Stimulated activated CD8-positive, alpha-beta memory T cell treated with anti-CD3 and anti-CD28 coated beads, Interleukin-7, amount 100 ng/mL, for 48 hours (primary cell): ENCODE measurements around the gene ORC4.

ENCODE experiments used
- DNase-seq, 2 donors: peaks; one replicate each; pipeline ENCODE4 v3.0.0-alpha.2; 2020; ENCODE audit warnings: low read depth in 1 of 2; ENCODE audit errors: extremely low read depth in 1 of 2

The ORC4 gene

DNA sequence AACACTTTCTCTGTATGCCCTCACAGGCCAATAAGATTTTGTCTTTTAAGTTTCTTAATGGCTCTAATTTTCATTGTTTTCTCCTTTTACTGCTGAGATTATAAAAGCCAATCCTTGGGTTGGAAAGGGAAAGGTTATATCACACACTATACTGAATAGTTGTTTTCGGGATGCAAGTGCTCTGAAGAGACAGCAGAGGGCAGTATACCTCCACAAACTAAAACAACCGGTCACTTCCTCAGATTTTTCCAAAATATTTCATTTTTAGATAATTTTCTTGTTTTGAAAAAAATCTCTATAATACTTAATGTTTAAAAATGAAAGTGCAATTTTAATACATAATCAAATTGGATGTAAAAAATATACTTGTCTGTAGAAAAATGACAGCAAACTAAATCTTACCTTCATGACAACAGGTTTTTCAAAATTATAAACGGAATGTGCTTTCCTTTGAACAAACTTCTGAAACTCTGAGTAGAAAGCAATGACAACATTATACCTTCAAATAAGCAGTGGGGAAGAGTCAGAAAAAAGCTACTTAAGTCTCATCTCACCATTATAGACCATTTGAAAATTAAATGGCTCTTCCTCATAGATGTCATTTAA is 82.7 kb downstream of the ORC4 start:
- no peak for DNase-seq

DNA sequence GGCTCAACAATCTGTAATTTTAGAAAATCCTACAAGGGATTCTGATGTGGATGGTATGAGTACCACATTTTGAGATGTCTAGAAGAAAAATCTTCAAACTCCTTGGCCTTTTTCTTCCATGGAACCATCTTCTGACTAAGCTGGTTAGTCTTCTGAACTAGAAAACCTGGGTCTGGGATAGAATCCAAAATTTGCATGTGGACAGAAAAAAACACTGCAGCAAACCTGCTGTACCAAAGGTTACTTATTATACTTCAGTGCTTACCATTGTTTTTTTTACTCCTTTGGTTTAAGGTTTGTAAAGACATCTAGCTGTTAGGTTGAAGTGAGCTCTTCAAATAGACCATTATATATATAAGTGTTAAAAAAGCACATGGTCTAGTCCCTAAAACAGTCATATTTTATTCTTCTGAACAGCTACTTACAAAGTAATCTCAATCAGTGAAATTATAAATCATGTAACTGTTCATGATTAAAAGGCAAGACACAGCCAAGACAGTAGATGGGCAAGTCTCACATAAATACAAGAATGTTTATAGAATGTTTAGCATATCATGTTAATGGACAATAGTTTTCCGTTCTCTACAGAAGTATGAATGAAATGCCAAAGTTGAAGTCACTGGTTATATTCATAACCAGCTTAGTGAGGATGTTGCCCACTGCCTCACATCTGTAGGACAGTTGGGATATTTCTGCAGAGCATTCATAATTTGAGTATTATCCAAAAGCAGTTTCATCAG is 85.5 kb downstream of the ORC4 start:
- no peak for DNase-seq

DNA sequence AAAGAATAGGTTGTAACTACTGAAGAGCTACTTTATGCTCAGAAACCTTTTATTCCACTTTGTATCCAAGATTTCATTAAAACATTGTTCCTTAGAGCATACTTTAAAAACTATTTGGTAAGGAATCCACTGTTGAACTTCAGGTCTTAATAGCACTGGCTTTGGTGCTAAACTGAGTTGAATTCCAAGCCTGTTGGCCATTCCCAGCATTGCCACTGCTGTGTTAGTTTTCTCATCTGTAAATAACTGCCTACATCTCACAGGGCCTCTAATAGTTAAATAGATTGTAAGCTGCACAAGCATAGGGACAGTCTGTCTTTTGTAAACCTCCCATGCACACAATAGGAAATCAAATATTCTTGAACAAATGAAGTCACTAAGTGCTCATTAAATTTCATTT is 86.6 kb downstream of the ORC4 start:
- no peak for DNase-seq

DNA sequence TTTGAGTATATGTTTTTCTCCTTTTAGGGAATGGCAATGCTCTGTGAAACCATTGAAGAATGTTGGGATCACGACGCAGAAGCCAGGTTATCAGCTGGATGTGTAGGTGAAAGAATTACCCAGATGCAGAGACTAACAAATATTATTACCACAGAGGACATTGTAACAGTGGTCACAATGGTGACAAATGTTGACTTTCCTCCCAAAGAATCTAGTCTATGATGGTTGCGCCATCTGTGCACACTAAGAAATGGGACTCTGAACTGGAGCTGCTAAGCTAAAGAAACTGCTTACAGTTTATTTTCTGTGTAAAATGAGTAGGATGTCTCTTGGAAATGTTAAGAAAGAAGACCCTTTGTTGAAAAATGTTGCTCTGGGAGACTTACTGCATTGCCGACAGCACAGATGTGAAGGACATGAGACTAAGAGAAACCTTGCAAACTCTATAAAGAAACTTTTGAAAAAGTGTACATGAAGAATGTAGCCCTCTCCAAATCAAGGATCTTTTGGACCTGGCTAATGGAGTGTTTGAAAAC is 93.4 kb downstream of the ORC4 start:
- no peak for DNase-seq

DNA sequence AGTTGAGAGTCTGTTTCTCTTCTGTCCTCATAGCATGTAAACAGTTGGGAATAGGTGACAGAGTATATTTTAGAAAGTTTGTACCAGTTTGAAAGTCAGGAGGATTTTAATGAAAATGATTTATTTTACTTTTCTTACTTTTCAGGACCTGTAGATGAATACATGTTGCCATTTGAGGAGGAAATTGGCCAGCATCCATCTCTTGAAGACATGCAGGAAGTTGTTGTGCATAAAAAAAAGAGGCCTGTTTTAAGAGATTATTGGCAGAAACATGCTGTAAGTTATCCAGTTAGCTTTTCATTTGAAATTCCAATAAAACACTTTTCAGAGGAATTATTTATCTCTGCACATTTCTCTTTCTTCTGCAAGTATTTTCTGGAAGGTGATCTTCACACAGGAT is 94.7 kb downstream of the ORC4 start:
- no peak for DNase-seq

DNA sequence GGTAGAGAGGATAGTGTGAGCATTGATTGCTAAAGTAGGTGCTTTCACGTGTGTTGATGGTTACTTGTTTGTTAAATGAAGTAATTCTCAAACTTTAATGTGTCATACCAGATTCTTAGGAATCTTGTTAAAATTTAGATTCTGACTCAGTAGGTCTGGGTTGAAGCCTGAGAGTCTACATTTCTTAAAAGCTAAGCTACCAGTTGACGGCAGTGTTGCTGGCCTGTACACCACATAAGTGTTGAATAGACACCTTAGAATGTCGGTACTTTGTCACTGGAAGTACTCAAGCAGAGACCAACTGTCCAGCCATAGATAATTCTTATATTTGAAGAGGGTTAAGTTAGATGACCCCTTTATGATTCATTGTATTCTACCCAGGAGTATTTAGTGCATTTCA is 95.9 kb downstream of the ORC4 start:
- DNase-seq = no peak

DNA sequence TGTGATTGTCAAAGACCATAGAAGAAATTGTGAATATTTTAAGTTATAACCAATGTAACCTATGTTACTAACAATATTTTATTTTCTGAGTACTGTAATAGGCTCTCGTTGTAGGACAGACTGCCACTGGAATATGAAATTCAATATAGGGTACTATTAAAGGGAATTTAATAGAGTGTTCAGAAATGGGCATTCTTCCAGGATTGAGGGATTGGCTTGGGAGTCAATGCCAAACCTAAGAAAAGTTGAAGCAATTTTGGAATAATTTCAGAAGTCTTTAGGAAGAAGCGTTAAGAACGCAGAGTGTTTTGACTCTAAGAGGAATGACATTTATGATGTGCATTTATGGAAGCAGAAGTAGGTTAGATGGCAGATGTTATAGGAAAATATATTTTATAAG is 96.7 kb downstream of the ORC4 start:
- DNase-seq = no peak

DNA sequence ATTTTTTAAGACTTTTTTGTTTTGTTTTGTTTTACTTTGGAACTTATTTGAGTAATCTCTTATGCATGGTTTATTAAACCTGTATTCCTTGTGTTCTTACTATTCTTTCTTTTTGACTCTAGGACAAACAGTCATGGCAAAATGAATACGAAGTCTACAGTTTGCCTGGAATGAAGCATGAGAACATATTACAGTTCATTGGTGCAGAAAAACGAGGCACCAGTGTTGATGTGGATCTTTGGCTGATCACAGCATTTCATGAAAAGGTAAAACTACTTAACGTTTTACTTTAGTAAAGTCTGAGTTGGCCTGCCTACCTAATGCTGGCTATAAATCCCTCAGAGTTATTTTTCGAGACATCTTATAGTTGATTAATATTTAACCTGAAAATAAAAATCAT is 103.4 kb downstream of the ORC4 start:
- DNase-seq = no peak

DNA sequence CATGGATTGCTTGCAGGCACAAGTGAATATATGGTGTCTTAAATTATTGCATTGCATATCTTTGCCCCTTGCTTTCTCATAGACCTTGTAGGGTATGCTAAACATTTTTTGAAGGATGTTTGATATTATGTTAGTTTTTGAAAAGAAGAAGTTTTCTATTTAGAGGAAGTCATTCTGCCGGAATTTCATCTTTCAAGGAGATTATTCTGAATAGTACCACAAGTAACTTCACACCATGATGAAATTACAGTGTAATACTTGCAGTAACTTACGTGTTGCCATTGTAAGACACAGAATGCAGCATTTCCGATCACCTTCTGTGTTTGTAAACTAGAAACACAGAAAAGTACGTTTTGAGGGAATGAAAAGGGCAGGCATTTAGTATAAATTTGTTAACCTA is 103.8 kb downstream of the ORC4 start:
- no peak for DNase-seq

DNA sequence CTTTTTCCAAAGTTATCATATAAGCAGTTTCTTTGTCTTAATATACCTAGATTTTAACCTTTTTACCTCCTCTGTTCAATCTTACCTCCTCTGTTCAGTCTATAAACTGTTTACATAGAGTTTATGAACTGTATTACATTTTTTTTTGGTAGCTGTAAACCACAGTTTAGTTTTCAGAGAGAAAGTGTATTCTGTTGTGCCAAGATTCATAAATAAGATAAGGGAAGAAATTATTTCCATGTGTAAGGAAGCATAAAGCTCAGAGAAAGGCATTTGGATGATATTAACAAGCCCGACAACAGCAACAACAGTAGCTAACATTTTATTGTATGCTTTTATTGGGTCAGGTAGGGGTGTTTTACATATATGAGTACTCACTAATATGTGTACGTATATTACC is 104.5 kb downstream of the ORC4 start:
- DNase-seq = no peak

DNA sequence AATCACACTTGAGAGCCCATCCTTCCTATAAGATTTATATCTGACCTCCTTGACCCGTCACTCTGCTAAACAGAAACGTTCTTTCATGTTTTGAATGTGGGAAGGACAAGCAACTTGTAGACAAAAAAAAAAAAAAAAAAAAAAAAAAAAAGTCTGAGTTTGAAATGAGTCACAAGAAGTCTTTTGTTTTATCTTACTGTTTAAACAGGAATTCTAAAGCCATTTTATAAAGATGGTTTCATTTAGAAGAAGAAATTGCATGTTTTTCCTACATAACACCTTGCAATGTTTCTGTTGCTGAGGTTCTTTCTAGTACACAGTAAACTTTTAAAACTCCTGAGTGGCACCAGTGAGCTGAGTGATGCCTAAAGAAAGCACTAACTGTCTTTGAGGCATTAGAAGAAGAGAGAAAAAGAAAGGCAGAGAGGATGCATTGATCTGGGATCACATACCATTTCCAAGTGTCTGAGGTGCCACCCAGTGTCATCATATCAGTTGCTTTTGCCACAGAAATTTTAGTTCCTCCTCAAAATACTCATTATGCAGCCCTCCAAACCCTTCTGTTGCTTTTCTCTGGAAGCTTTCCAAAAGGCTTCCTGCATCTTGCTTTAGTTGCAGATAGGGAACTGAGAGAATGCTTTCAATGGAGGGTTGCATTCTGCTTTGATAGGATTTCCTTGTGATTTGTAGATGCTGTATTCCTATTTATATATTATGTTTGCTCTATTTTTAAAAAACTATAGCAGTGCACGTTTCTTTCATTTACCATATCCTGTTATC is 106.6 kb downstream of the ORC4 start:
- no peak for DNase-seq

DNA sequence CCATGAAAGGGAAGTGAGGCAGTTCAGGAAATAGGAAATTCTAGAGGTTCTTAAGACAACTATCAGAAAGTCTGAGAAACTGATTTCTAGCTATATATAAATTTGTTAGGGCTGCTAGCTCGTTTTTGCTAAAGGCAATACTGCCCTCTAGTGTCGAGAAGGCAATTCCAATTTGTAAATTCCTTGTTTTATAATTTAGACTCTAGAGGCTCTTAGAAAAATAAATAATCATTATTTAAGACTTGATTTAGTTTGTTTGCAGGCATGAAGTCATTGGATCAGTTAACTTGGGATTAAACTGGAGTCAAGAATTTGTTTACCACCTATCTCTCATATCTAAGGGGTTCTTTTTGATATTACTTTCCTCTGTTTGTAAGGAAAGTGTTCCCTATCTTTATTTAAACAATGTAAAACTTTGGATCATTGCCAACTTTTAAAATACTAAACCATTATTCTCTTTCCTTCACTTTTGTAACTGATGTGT is 109.5 kb downstream of the ORC4 start:
- no peak for DNase-seq

DNA sequence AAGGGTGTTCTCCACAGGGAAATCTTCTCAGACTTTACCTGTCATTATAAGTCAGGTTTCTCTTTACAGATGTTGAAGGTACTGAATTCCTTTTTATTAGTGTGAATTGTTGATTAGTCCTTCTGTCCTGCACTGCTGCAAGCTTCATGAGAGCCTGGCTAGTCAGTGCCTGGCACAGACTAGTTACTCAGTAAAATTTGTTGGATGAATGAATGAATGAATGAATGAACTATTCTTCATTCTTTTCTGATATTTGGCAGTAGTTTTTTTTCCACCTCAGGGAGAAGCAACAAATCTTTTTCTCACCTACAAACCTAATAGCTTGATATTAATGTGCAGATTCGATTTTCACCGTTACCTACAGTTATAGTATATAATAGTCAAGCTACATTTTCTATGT is 111.4 kb downstream of the ORC4 start:
- DNase-seq = no peak

DNA sequence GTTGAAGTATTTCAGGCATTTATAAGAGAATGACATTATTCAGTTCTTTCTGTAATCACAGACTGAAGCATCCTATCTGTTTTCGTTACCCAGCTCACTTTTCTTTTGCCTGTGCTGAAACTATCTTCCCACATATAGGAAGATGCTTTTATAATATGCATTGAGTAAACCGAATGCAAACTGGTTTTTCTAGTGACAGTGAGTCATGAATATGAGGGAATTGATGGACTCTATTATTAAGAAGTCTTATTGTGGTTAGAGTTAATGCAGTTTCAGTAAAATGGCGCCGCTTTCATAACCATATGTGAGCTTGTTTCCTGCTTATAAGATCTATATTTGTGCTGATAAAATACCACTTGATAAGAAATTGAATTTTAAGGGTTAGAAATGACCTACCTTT is 116.5 kb downstream of the ORC4 start:
- no peak for DNase-seq

DNA sequence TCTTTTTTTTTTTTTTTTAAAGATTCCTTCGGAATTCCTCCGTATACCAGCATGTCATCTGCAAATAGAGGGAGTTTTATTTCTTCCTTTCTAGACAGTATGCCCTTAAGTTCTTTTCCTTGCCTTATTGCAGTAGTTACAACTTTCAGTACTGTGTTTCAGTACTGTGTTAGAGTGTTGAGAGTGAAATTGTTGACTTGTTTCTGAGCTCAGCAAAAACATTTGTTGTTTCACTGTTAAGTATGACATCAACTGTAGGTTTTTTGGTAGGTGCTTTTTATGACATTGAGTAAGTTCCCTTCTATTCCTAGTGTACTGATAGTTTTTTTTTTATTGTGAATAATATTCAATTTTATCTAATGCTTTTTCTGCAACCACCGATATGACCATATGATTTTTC is 131.9 kb downstream of the ORC4 start:
- DNase-seq = no peak

DNA sequence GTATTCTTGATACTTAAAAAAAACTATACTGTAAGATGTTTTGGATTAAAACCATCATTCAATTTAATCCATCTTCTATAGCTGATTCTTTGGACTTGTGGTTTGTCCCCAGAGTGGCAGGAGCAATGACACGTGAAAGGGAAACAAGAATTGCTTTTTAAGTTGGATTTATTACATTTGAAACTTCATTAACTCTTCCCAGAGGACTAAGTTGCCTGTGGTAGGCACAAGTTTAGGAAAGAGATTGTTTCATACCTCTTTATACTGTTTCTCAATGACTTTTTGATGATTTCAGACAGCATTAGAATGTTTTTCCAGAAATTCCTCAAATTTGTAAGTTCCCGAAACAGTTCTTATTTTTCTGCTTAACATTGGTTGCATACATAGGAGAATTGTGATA is 134.4 kb downstream of the ORC4 start:
- DNase-seq = no peak

DNA sequence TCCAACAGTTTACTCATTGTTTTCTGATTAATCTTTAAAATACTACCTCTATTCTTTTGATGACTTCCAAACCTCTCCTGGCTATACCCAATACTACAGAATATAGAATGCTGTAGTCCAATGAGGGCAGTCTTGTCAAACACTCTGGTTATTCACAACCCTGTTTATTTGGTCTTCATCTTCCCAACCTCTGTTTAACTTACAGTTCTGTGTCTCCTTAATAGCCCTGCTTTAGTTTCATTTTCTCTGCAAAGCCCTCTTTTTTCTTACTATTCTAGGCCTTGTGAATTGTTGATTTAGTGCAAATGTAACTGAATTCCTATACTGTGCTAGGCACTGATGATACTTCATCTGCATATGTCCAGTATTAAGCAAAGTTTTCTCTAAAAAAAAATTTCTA is 135.7 kb downstream of the ORC4 start:
- no peak for DNase-seq

DNA sequence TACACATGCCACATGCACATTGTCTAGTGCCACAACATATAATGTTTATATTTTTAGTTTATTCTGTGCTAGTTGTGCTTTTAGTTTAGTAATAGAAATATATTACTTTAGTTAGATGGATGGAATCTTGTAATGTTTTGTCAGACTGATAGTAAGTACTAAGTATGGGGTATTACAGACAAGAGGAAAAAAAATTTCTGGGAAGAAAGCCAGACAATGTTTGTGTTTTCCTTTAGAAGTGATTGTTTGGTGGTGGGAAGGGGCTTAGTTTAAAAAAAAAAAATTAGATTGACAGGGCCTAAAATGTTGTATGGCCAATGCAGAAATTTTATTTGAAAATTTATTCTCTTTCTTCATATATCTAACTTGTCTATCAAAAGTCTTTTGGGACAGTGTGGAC is 137.9 kb downstream of the ORC4 start:
- DNase-seq = no peak
